T-helper 2 cell treated with Interferon-gamma antibody and Interleukin-4, amounts not matched to agents 5 μg/mL and 100 μg/mL, for 36 hours (primary cell): ENCODE data around the gene SLC25A20.
"Not testable (repeated sequence)": the region's sequence is repeated elsewhere in the genome, so short reads cannot be mapped to it uniquely, and the experiment has no call there.

ENCODE experiments used
- DNase-seq: peaks from one replicate; pipeline ENCODE4 v3.0.0; 2021; ENCODE audit warnings: low spot score
- H3K27ac Mint-ChIP-seq: one replicate; pipeline ENCODE4 v1.8.0; 2021; ENCODE audit warnings: mild to moderate bottlenecking, mixed read lengths
- H3K27me3 Mint-ChIP-seq: one replicate; pipeline ENCODE4 v1.8.0; 2021; ENCODE audit warnings: low read depth, mixed read lengths
- H3K36me3 Mint-ChIP-seq: one replicate; pipeline ENCODE4 v1.8.0; 2021; ENCODE audit warnings: low read depth, mixed read lengths
- H3K4me1 Mint-ChIP-seq: one replicate; pipeline ENCODE4 v1.8.0; 2021; ENCODE audit warnings: low read depth, mixed read lengths
- H3K4me3 Mint-ChIP-seq: one replicate; pipeline ENCODE4 v1.8.0; 2022; ENCODE audit warnings: mild to moderate bottlenecking, moderate library complexity, mixed read lengths
- H3K9me3 Mint-ChIP-seq: one replicate; pipeline ENCODE4 v1.8.0; 2021; ENCODE audit warnings: mixed read lengths

Gene SLC25A20

GRCh38 chr3:48847504-48848423 lies 50.9 kb downstream of the SLC25A20 start, which contains the start of gene PRKAR2A:
PRKAR2A (minus strand) TSS chr3:48847874; CDS start chr3:48847596, 278 bp downstream.
- Mint-ChIP-seq H3K27me3 (no peaks in the 10 kb centered on the region), H3K27ac (peak within 1 kb of the TSS; percentile 75), H3K4me1 (peaks cover 15% of the 10 kb centered on the region), H3K36me3 (peaks cover 11% of the 10 kb centered on the region), H3K4me3 (peak within 1 kb of the TSS; percentile 81), H3K9me3 (no peaks in the 10 kb centered on the region)
- DNase-seq: peak; percentile 88

- peak overlapping the region; percentile 81 for H3K4me3 Mint-ChIP-seq
Measured at GRCh38 chr3:48847053-48847503, 51.6 kb downstream of the SLC25A20 start.

GRCh38 chr3:48845170-48845569 lies 53.5 kb downstream of the SLC25A20 start:
- Mint-ChIP-seq H3K9me3 (no peaks in the 10 kb centered on the region), H3K4me3 (peak overlapping the region; percentile 44), H3K27ac (no peak overlapping the region), H3K27me3 (no peaks in the 10 kb centered on the region), H3K36me3 (peaks cover 11% of the 10 kb centered on the region), H3K4me1 (peaks cover 15% of the 10 kb centered on the region)
- no peak for DNase-seq

More at GRCh38 chr3:48847053-48847503, 51.6 kb downstream of the SLC25A20 start:
- Mint-ChIP-seq H3K36me3 (peaks cover 11% of the 10 kb centered on the region), H3K27me3 (no peaks in the 10 kb centered on the region), H3K4me1 (peaks cover 15% of the 10 kb centered on the region), H3K9me3 (no peaks in the 10 kb centered on the region), H3K27ac (peak overlapping the region; percentile 75)
- DNase-seq: peak; percentile 36

GRCh38 chr3:48837163-48837562 lies 61.5 kb downstream of the SLC25A20 start:
- Mint-ChIP-seq H3K9me3 (no peaks in the 10 kb centered on the region), H3K4me3 (no peak overlapping the region), H3K4me1 (no peaks in the 10 kb centered on the region), H3K27me3 (no peaks in the 10 kb centered on the region), H3K36me3 (peaks cover 9% of the 10 kb centered on the region), H3K27ac (no peak overlapping the region)
- DNase-seq: no peak

- peaks cover 9% of the 10 kb centered on the region for H3K36me3 Mint-ChIP-seq
- no peak for DNase-seq
- no peak overlapping the region for H3K4me3 Mint-ChIP-seq
- no peaks in the 10 kb centered on the region for H3K27me3 Mint-ChIP-seq
- H3K9me3 Mint-ChIP-seq: no peaks in the 10 kb centered on the region
- H3K4me1 Mint-ChIP-seq: no peaks in the 10 kb centered on the region
- no peak overlapping the region for H3K27ac Mint-ChIP-seq
Measured at GRCh38 chr3:48835650-48836366, 62.9 kb downstream of the SLC25A20 start.

- no peak for DNase-seq
- no peak overlapping the region for H3K4me3 Mint-ChIP-seq
- H3K27ac Mint-ChIP-seq: no peak overlapping the region
- no peaks in the 10 kb centered on the region for H3K27me3 Mint-ChIP-seq
- peaks cover 7% of the 10 kb centered on the region for H3K36me3 Mint-ChIP-seq
- H3K4me1 Mint-ChIP-seq: no peaks in the 10 kb centered on the region
- H3K9me3 Mint-ChIP-seq: no peaks in the 10 kb centered on the region
Measured at GRCh38 chr3:48832684-48833083, 66.0 kb downstream of the SLC25A20 start.

GRCh38 chr3:48830715-48831114 lies 68.0 kb downstream of the SLC25A20 start:
- no peak overlapping the region for H3K27ac Mint-ChIP-seq
- no peak for DNase-seq

GRCh38 chr3:48829525-48829924 lies 69.2 kb downstream of the SLC25A20 start:
- not testable (repeated sequence) for H3K36me3 Mint-ChIP-seq, H3K4me1 Mint-ChIP-seq, H3K4me3 Mint-ChIP-seq, H3K27me3 Mint-ChIP-seq, DNase-seq, H3K27ac Mint-ChIP-seq, H3K9me3 Mint-ChIP-seq

More at GRCh38 chr3:48830715-48831114, 68.0 kb downstream of the SLC25A20 start:
- Mint-ChIP-seq H3K4me1 (peaks cover 2% of the 10 kb centered on the region), H3K4me3 (no peak overlapping the region), H3K9me3 (no peaks in the 10 kb centered on the region), H3K36me3 (peaks cover 5% of the 10 kb centered on the region), H3K27me3 (no peaks in the 10 kb centered on the region)

- DNase-seq, H3K4me3 Mint-ChIP-seq, H3K4me1 Mint-ChIP-seq, H3K27me3 Mint-ChIP-seq, H3K27ac Mint-ChIP-seq, H3K9me3 Mint-ChIP-seq, H3K36me3 Mint-ChIP-seq: not testable (repeated sequence)
Measured at GRCh38 chr3:48827874-48828273, 70.8 kb downstream of the SLC25A20 start.

GRCh38 chr3:48826451-48826850 lies 72.2 kb downstream of the SLC25A20 start:
- no peaks in the 10 kb centered on the region for H3K27me3 Mint-ChIP-seq
- no peak for DNase-seq
- peaks cover 2% of the 10 kb centered on the region for H3K4me1 Mint-ChIP-seq
- no peaks in the 10 kb centered on the region for H3K9me3 Mint-ChIP-seq
- H3K36me3 Mint-ChIP-seq: peaks cover 2% of the 10 kb centered on the region
- no peak overlapping the region for H3K27ac Mint-ChIP-seq
- no peak overlapping the region for H3K4me3 Mint-ChIP-seq

- H3K27me3 Mint-ChIP-seq: no peaks in the 10 kb centered on the region
- H3K36me3 Mint-ChIP-seq: no peaks in the 10 kb centered on the region
- H3K9me3 Mint-ChIP-seq: no peaks in the 10 kb centered on the region
- peaks cover 7% of the 10 kb centered on the region for H3K4me1 Mint-ChIP-seq
- DNase-seq: no peak
- H3K4me3 Mint-ChIP-seq: no peak overlapping the region
- no peak overlapping the region for H3K27ac Mint-ChIP-seq
Measured at GRCh38 chr3:48820612-48821324, 77.9 kb downstream of the SLC25A20 start.

GRCh38 chr3:48819234-48820221 lies 79.2 kb downstream of the SLC25A20 start:
- Mint-ChIP-seq H3K4me3 (no peak overlapping the region), H3K27ac (no peak overlapping the region), H3K27me3 (no peaks in the 10 kb centered on the region), H3K4me1 (peaks cover 7% of the 10 kb centered on the region), H3K9me3 (no peaks in the 10 kb centered on the region), H3K36me3 (no peaks in the 10 kb centered on the region)
- no peak for DNase-seq

GRCh38 chr3:48811524-48811923 lies 87.2 kb downstream of the SLC25A20 start:
- no peaks in the 10 kb centered on the region for H3K27me3 Mint-ChIP-seq
- H3K4me3 Mint-ChIP-seq: peak overlapping the region; percentile 4
- peaks cover 12% of the 10 kb centered on the region for H3K36me3 Mint-ChIP-seq
- no peak for DNase-seq
- peak overlapping the region; percentile 82 for H3K27ac Mint-ChIP-seq
- peaks cover 8% of the 10 kb centered on the region for H3K9me3 Mint-ChIP-seq
- H3K4me1 Mint-ChIP-seq: peaks cover 23% of the 10 kb centered on the region
